Trophoblast cell (in vitro differentiated cells and primary cell): ENCODE data around the gene PPP6R2.
"Not testable (repeated sequence)": the region's sequence is repeated elsewhere in the genome, so short reads cannot be mapped to it uniquely, and the experiment has no call there.

Experiments used
- DNase-seq, 2 donors: peaks; one replicate each; pipeline ENCODE4 v3.0.0-alpha.2; 2016
- H2AFZ ChIP-seq: 2 replicates; pipeline ENCODE4 v1.6.1; 2013; ENCODE audit warnings: low read length, moderate library complexity, mild to moderate bottlenecking; ENCODE audit not compliant: insufficient read depth, poor library complexity
- H2AK5ac ChIP-seq: 2 replicates; pipeline ENCODE4 v1.6.1; 2013; ENCODE audit warnings: mild to moderate bottlenecking, low read length
- H2BK120ac ChIP-seq: 2 replicates; pipeline ENCODE4 v1.6.1; 2013; ENCODE audit warnings: low read length, mild to moderate bottlenecking, moderate library complexity; ENCODE audit not compliant: insufficient read depth, poor library complexity
- H2BK12ac ChIP-seq: 2 replicates; pipeline ENCODE4 v1.6.1; 2013; ENCODE audit warnings: mild to moderate bottlenecking, low read length, moderate library complexity
- H2BK5ac ChIP-seq: 2 replicates; pipeline ENCODE4 v1.6.1; 2013; ENCODE audit warnings: low read length, low read depth, moderate library complexity, mild to moderate bottlenecking; ENCODE audit not compliant: poor library complexity
- H3K14ac ChIP-seq: 2 replicates; pipeline ENCODE4 v1.6.1; 2013; ENCODE audit warnings: mild to moderate bottlenecking, low read length
- H3K18ac ChIP-seq: 2 replicates; pipeline ENCODE4 v1.6.1; 2013; ENCODE audit warnings: mild to moderate bottlenecking, low read length
- H3K23ac ChIP-seq: 2 replicates; pipeline ENCODE4 v1.6.1; 2013; ENCODE audit warnings: low read length
- H3K27ac ChIP-seq: 2 replicates; pipeline ENCODE4 v1.5.1; 2013; ENCODE audit warnings: low read depth, mild to moderate bottlenecking, inconsistent platforms, low read length, moderate library complexity
- H3K27me3 ChIP-seq: 2 replicates; pipeline ENCODE4 v1.6.1; 2013; ENCODE audit warnings: inconsistent platforms, mild to moderate bottlenecking, low read length, moderate library complexity; ENCODE audit not compliant: insufficient read depth
- H3K36me3 ChIP-seq, 2 experiments: 1 replicate in 1 of 2; 2 replicates in 1 of 2; pipeline ENCODE4 v1.6.1; 2013; ENCODE audit warnings: low read length in 2 of 2, mild to moderate bottlenecking in 2 of 2, moderate library complexity in 1 of 2; ENCODE audit not compliant: insufficient read depth in 2 of 2, control insufficient read depth in 1 of 2
- H3K4ac ChIP-seq: 2 replicates; pipeline ENCODE4 v1.6.1; 2013; ENCODE audit warnings: low read depth, mild to moderate bottlenecking, low read length, moderate library complexity
- H3K4me1 ChIP-seq, 2 experiments: 1 replicate in 1 of 2; 2 replicates in 1 of 2; pipeline ENCODE4 v1.6.1; 2013; ENCODE audit warnings: low read length in 2 of 2, mild to moderate bottlenecking in 2 of 2, moderate library complexity in 1 of 2; ENCODE audit not compliant: insufficient read depth in 2 of 2, control insufficient read depth in 1 of 2
- H3K4me2 ChIP-seq: 2 replicates; pipeline ENCODE4 v1.6.1; 2013; ENCODE audit warnings: inconsistent platforms, mild to moderate bottlenecking, low read length, moderate library complexity
- H3K4me3 ChIP-seq: 2 replicates; pipeline ENCODE4 v1.5.1; 2013; ENCODE audit warnings: mild to moderate bottlenecking, low read depth, low read length, inconsistent platforms
- H3K79me1 ChIP-seq: one replicate; pipeline ENCODE4 v1.6.1; 2013; ENCODE audit warnings: low read length
- H3K79me2 ChIP-seq: 2 replicates; pipeline ENCODE4 v1.6.1; 2013; ENCODE audit warnings: low read length, mild to moderate bottlenecking; ENCODE audit not compliant: control insufficient read depth, insufficient read depth, poor library complexity
- H3K9ac ChIP-seq: 2 replicates; pipeline ENCODE4 v1.6.1; 2013; ENCODE audit warnings: mild to moderate bottlenecking, low read length
- H3K9me3 ChIP-seq: 2 replicates; pipeline ENCODE4 v1.6.1; 2013; ENCODE audit warnings: low read depth, mild to moderate bottlenecking, control low read depth, inconsistent platforms, low read length; ENCODE audit not compliant: insufficient read depth
- H4K12ac ChIP-seq: 2 replicates; pipeline ENCODE4 v1.6.1; 2013; ENCODE audit warnings: low read depth, mild to moderate bottlenecking, low read length, moderate library complexity
- H4K8ac ChIP-seq: 2 replicates; pipeline ENCODE4 v1.6.1; 2013; ENCODE audit warnings: low read depth, mild to moderate bottlenecking, low read length, moderate library complexity
- H4K91ac ChIP-seq: one replicate; pipeline ENCODE4 v1.6.1; 2013; ENCODE audit warnings: low read depth, mild to moderate bottlenecking, low read length, moderate library complexity
- WGBS: extraction: QIAGEN DNeasy Blood & Tissue Kit; methylation state at CpG from one replicate; pipeline ENCODE4 v1.1.7; 2013; ENCODE audit warnings: missing lambda C conversion rate; ENCODE audit not compliant: insufficient read length, insufficient coverage; ENCODE audit errors: extremely low coverage; 5-methylcytosine and 5-hydroxymethylcytosine counted together

Gene PPP6R2

GRCh38 chr22:50320671-50321325 is 22.3 kb upstream of the PPP6R2 start:
- H3K79me2 ChIP-seq: no peaks in the 10 kb centered on the region

GRCh38 chr22:50322382-50323104 is 20.6 kb upstream of the PPP6R2 start:
- not testable (repeated sequence) for H3K4me1 ChIP-seq, H4K91ac ChIP-seq, H3K18ac ChIP-seq, H2BK12ac ChIP-seq, H4K8ac ChIP-seq, H3K4me3 ChIP-seq, H3K23ac ChIP-seq, H3K4ac ChIP-seq, H3K36me3 ChIP-seq, H3K9me3 ChIP-seq, H2BK5ac ChIP-seq, H3K79me1 ChIP-seq, H2AK5ac ChIP-seq, H2AFZ ChIP-seq, H3K27ac ChIP-seq, H3K4me2 ChIP-seq, H3K14ac ChIP-seq, H3K79me2 ChIP-seq, H2BK120ac ChIP-seq, H3K27me3 ChIP-seq, H4K12ac ChIP-seq, H3K9ac ChIP-seq
- WGBS: no CpG with 5 or more reads among the region's 10 CpGs
- peak in 1 of 2 donors; percentile 38 for DNase-seq

More at GRCh38 chr22:50320671-50321325, 22.3 kb upstream of the PPP6R2 start:
- Histone ChIP-seq H3K4me3 (no peak overlapping the region), H3K9ac (no peak overlapping the region), H4K8ac (no peak overlapping the region), H3K27ac (no peak overlapping the region), H4K91ac (no peak overlapping the region), H3K4me1 (no peaks in the 10 kb centered on the region), H3K79me1 (no peaks in the 10 kb centered on the region), H3K27me3 (no peaks in the 10 kb centered on the region), H2AK5ac (no peak overlapping the region), H2BK120ac (no peak overlapping the region), H2BK5ac (no peak overlapping the region), H4K12ac (no peak overlapping the region), H3K23ac (no peak overlapping the region), H2BK12ac (no peak overlapping the region), H3K36me3 (no peaks in the 10 kb centered on the region), H3K14ac (no peak overlapping the region), H2AFZ (no peak overlapping the region), H3K18ac (no peak overlapping the region), H3K4me2 (no peak overlapping the region), H3K9me3 (no peaks in the 10 kb centered on the region), H3K4ac (no peak overlapping the region)
- DNase-seq: no peak
- WGBS: no CpG with 5 or more reads among the region's 10 CpGs

GRCh38 chr22:50323900-50324299 is 19.2 kb upstream of the PPP6R2 start:
- H3K14ac ChIP-seq: no peak overlapping the region
- H3K4ac ChIP-seq: no peak overlapping the region
- H2AFZ ChIP-seq: no peak overlapping the region
- H4K8ac ChIP-seq: no peak overlapping the region
- H2BK120ac ChIP-seq: no peak overlapping the region
- peaks cover 11% of the 10 kb centered on the region for H3K79me1 ChIP-seq
- H2AK5ac ChIP-seq: no peak overlapping the region
- H2BK5ac ChIP-seq: no peak overlapping the region
- H4K91ac ChIP-seq: no peak overlapping the region
- no peak for DNase-seq
- peaks cover 5 to 9% of the 10 kb centered on the region in 2 experiments for H3K4me1 ChIP-seq
- WGBS: no CpG with 5 or more reads among the region's 5 CpGs
- no peak overlapping the region for H3K9ac ChIP-seq
- H2BK12ac ChIP-seq: no peak overlapping the region
- H3K36me3 ChIP-seq: no peaks in the 10 kb centered on the region
- H3K4me2 ChIP-seq: no peak overlapping the region
- H3K79me2 ChIP-seq: peaks cover 10% of the 10 kb centered on the region
- H3K27me3 ChIP-seq: no peaks in the 10 kb centered on the region
- no peak overlapping the region for H3K23ac ChIP-seq
- no peaks in the 10 kb centered on the region for H3K9me3 ChIP-seq
- H3K4me3 ChIP-seq: no peak overlapping the region
- no peak overlapping the region for H4K12ac ChIP-seq
- H3K27ac ChIP-seq: no peak overlapping the region
- H3K18ac ChIP-seq: no peak overlapping the region

GRCh38 chr22:50325444-50326224 is 17.5 kb upstream of the PPP6R2 start:
- no peak overlapping the region for H3K4me3 ChIP-seq
- DNase-seq: no peak
- peaks cover 5 to 9% of the 10 kb centered on the region in 2 experiments for H3K4me1 ChIP-seq
- peaks cover 10% of the 10 kb centered on the region for H3K79me2 ChIP-seq
- H2BK120ac ChIP-seq: no peak overlapping the region
- H3K14ac ChIP-seq: no peak overlapping the region
- no peak overlapping the region for H2AK5ac ChIP-seq
- no peak overlapping the region for H4K12ac ChIP-seq
- H3K27ac ChIP-seq: no peak overlapping the region
- no peak overlapping the region for H3K9ac ChIP-seq
- no peak overlapping the region for H3K4me2 ChIP-seq
- no peak overlapping the region for H3K18ac ChIP-seq
- no peak overlapping the region for H2BK5ac ChIP-seq
- no peak overlapping the region for H2BK12ac ChIP-seq
- H3K23ac ChIP-seq: no peak overlapping the region
- no peak overlapping the region for H3K4ac ChIP-seq
- peaks cover 11% of the 10 kb centered on the region for H3K79me1 ChIP-seq
- WGBS: no CpG with 5 or more reads among the region's 19 CpGs
- no peaks in the 10 kb centered on the region for H3K27me3 ChIP-seq
- no peak overlapping the region for H4K8ac ChIP-seq
- no peak overlapping the region for H2AFZ ChIP-seq
- no peaks in the 10 kb centered on the region for H3K9me3 ChIP-seq
- H3K36me3 ChIP-seq: no peaks in the 10 kb centered on the region
- no peak overlapping the region for H4K91ac ChIP-seq
